K562 (cell line): ENCODE data around the gene PCBP3.

ENCODE experiments used
- EP300 ChIP-seq: IDR thresholded peaks from 2 replicates; pipeline ENCODE4 v1.6.1; 2012; ENCODE audit warnings: low read length, improper control_type of control experiment
- FOXK2 ChIP-seq, 2 experiments: fragments of 450-650 bp; IDR thresholded peaks in 1 of 2; conservative IDR thresholded peaks in 1 of 2; 2 replicates each; pipeline ENCODE4 v1.6.1; 2016; ENCODE audit warnings: low read depth in 2 of 2, mild to moderate bottlenecking in 1 of 2
- JUNB ChIP-seq: fragments of 450-650 bp; formaldehyde crosslinking; conservative IDR thresholded peaks from 2 replicates; pipeline ENCODE4 v1.4.0; 2020; ENCODE audit warnings: mild to moderate bottlenecking
- NONO ChIP-seq, 2 experiments: fragments of 200-400 bp in 1 of 2; fragments of 450-650 bp in 1 of 2; formaldehyde crosslinking in 1 of 2; IDR thresholded peaks; 2 replicates each; pipeline ENCODE4 v1.6.1; 2017; ENCODE audit warnings: low read depth in 2 of 2, mild to moderate bottlenecking in 2 of 2, moderate library complexity in 2 of 2, low read length in 1 of 2
- NR1H2 ChIP-seq: sonication (generic); formaldehyde crosslinking; IDR thresholded peaks from 2 replicates; pipeline ENCODE4 v1.4.0; 2020; ENCODE audit warnings: mild to moderate bottlenecking, missing genetic modification reagents
- POLR2A ChIP-seq: fragments of 450-650 bp; conservative IDR thresholded peaks from 2 replicates; pipeline ENCODE4 v1.6.1; 2016
- RBM22 ChIP-seq: fragments of 200-400 bp; formaldehyde crosslinking; IDR thresholded peaks from 2 replicates; pipeline ENCODE4 v1.6.1; 2018; ENCODE audit warnings: low read length, low read depth; ENCODE audit not compliant: poor library complexity, severe bottlenecking
- SIN3A ChIP-seq, 2 experiments: fragments of 150-350 bp in 1 of 2; IDR thresholded peaks; 2 replicates each; pipeline ENCODE4 v1.6.1; 2011 to 2016; ENCODE audit warnings: borderline replicate concordance in 2 of 2, low read depth in 2 of 2, low read length in 2 of 2, mild to moderate bottlenecking in 2 of 2, moderate library complexity in 2 of 2; ENCODE audit not compliant: control insufficient read depth in 1 of 2
- TFE3 ChIP-seq: fragments of 450-650 bp; formaldehyde crosslinking; IDR thresholded peaks from 2 replicates; pipeline ENCODE4 v1.4.0; 2020; ENCODE audit warnings: mild to moderate bottlenecking, mixed read lengths
- THAP7 ChIP-seq: fragments of 250-450 bp; sonication (Bioruptor Pico); IDR thresholded peaks from 2 replicates; pipeline ENCODE4 v1.5.0; 2021
- ZBTB11 ChIP-seq, 3 experiments: fragments of 200-800 bp in 1 of 3; fragments of 250-450 bp in 1 of 3; fragments of 450-650 bp in 1 of 3; sonication (Bioruptor Pico) in 1 of 3; sonication (Bioruptor generic) in 1 of 3; formaldehyde crosslinking in 1 of 3; IDR thresholded peaks; 2 replicates each; pipeline versions ENCODE4 v1.6.1 to v1.8.0; 2016 to 2022; ENCODE audit warnings: mild to moderate bottlenecking in 2 of 3, missing genetic modification characterization in 2 of 3, missing compliant biosample characterization in 1 of 3, moderate library complexity in 1 of 3

GRCh38 chr21:45803618-45804340 is 160.3 kb downstream of the PCBP3 start:
- TF ChIP-seq FOXK2 (conservative IDR thresholded peaks at IDR 0.05 in 1 of 2, IDR thresholded peaks at IDR 0.05 in 1 of 2; ENCODE audit: low read depth in 2 of 2) (no peak), ZBTB11 (CRISPR knock-in tag; IDR thresholded peaks at IDR 0.05) (no peak), NONO (IDR thresholded peaks at IDR 0.05; ENCODE audit: low read depth in 2 of 2, low read length in 1 of 2) (no peak), SIN3A (IDR thresholded peaks at IDR 0.05; ENCODE audit: borderline replicate concordance in 2 of 2, control insufficient read depth in 1 of 2, low read depth in 2 of 2, low read length in 2 of 2) (no peak), NR1H2 (CRISPR knock-in tag) (no peak), POLR2A (no peak), TFE3 (CRISPR knock-in tag) (no peak), THAP7 (CRISPR knock-in tag) (no peak), JUNB (CRISPR knock-in tag) (no peak), EP300 (no peak), RBM22 (no peak)
